ENCODE results near the gene STK11IP.

STK11IP gene

DNA sequence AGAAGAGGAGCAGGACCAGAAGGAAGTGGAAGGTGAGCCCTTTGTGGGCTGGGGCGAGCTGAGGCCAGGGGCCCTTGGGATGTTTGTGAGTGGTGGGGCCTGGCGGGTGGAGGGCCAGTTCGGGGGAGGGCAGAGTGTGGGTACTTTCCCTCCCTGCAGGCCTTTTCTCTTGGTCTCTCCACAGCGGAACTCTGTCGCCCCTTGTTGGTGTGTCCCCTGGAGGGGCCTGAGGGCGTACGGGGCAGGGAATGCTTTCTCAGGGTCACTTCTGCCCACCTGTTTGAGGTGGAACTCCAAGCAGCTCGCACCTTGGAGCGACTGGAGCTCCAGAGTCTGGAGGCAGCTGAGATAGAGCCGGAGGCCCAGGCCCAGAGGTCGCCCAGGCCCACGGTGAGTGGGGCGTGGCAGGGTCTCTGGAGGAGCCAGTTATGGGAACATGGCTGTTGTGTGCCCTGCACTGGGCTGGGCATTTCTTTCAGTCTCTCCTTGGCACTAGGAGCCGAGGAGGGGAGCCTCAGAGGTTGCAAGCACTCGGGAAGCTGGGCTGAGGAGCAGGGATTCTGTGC, 10.8 kb downstream of the STK11IP start:
- Histone ChIP-seq H3K4me1 (ENCODE audit: control insufficient read depth, insufficient read depth, low read length) (no peaks in the 10 kb centered on the region), H3K9ac (ENCODE audit: low read length) (no peak overlapping the region), H3K27ac (ENCODE audit: low read depth, low read length) (no peak overlapping the region), H3K4me3 (ENCODE audit: low read length) (no peak overlapping the region), H3K27me3 (ENCODE audit: control insufficient read depth, insufficient read depth, low read length) (no peaks in the 10 kb centered on the region), H3K36me3 (ENCODE audit: control insufficient read depth, insufficient read depth, low read length) (peaks cover 28% of the 10 kb centered on the region)

- H3K36me3 ChIP-seq (ENCODE audit: control insufficient read depth, insufficient read depth, low read length) = peaks cover 30% of the 10 kb centered on the region
- no peaks in the 10 kb centered on the region for H3K4me1 ChIP-seq (ENCODE audit: control insufficient read depth, insufficient read depth, low read length)
- no peak overlapping the region for H3K27ac ChIP-seq (ENCODE audit: low read depth, low read length)
- no peak overlapping the region for H3K4me3 ChIP-seq (ENCODE audit: low read length)
- no peak overlapping the region for H3K9ac ChIP-seq (ENCODE audit: low read length)
- H3K27me3 ChIP-seq (ENCODE audit: control insufficient read depth, insufficient read depth, low read length) = no peaks in the 10 kb centered on the region
Measured at GRCh38 chr2:219609149-219609750, 11.6 kb downstream of the STK11IP start.

DNA sequence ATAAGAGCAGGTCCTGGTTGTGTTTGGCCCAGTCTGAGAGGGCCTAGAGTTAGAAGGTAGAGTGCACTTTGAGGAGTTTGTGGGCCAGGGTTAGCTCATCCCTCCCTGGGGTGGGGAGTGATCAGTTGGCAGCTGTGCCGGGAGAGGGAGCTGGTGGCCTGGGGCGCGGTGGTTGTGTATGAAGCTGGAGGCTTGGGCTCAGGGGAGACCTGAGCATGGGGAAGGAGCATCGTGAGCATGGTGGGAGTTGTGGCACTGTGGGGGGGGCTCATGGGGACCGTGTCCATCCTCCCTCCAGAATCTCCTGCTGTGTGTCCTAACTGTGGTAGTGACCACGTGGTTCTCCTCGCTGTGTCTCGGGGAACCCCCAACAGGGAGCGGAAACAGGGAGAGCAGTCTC, 13.6 kb downstream of the STK11IP start:
- Histone ChIP-seq H3K27ac (ENCODE audit: low read depth, low read length) (no peak overlapping the region), H3K27me3 (ENCODE audit: control insufficient read depth, insufficient read depth, low read length) (no peaks in the 10 kb centered on the region), H3K36me3 (ENCODE audit: control insufficient read depth, insufficient read depth, low read length) (peaks cover 36% of the 10 kb centered on the region), H3K4me1 (ENCODE audit: control insufficient read depth, insufficient read depth, low read length) (no peaks in the 10 kb centered on the region), H3K4me3 (ENCODE audit: low read length) (no peak overlapping the region), H3K9ac (ENCODE audit: low read length) (no peak overlapping the region)

- Histone ChIP-seq H3K9ac (ENCODE audit: low read length) (no peak overlapping the region), H3K27ac (ENCODE audit: low read depth, low read length) (no peak overlapping the region), H3K36me3 (ENCODE audit: control insufficient read depth, insufficient read depth, low read length) (peaks cover 29% of the 10 kb centered on the region), H3K4me3 (ENCODE audit: low read length) (no peak overlapping the region), H3K27me3 (ENCODE audit: control insufficient read depth, insufficient read depth, low read length) (no peaks in the 10 kb centered on the region), H3K4me1 (ENCODE audit: control insufficient read depth, insufficient read depth, low read length) (no peaks in the 10 kb centered on the region)
Measured at GRCh38 chr2:219611866-219612576, 14.4 kb downstream of the STK11IP start.

GRCh38 chr2:219612577-219613286, 15.1 kb downstream of the STK11IP start:
- peaks cover 27% of the 10 kb centered on the region for H3K36me3 ChIP-seq (ENCODE audit: control insufficient read depth, insufficient read depth, low read length)
- no peak overlapping the region for H3K27ac ChIP-seq (ENCODE audit: low read depth, low read length)
- no peaks in the 10 kb centered on the region for H3K4me1 ChIP-seq (ENCODE audit: control insufficient read depth, insufficient read depth, low read length)
- no peaks in the 10 kb centered on the region for H3K27me3 ChIP-seq (ENCODE audit: control insufficient read depth, insufficient read depth, low read length)
- H3K9ac ChIP-seq (ENCODE audit: low read length) = no peak overlapping the region
- H3K4me3 ChIP-seq (ENCODE audit: low read length) = no peak overlapping the region

DNA sequence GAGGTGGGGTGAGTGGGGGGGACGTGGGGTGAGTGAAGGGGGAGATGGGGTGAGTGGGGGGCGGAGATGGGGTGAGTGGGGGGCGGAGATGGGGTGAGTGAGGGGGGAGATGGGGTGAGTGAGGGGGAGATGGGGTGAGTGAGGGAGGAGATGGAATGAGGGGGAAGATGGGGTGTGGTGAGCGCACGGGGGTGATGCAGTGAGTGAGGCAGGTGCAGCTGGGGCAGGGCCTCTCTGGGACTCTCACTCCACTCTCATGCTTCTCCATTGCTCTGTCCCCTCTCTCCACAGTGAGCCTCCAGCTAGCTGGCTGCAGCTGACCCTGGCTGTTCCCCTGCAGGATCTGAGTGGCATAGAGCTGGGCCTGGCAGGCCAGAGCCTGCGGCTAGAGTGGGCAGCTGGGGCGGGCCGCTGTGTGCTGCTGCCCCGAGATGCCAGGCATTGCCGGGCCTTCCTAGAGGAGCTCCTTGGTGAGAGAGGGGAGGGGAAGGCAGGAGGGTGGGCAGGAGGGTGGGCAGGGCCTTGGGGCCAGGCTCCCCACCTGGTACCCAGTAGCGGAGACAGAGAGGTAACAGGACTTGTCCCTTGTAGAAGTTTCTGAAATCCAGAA, 15.9 kb downstream of the STK11IP start:
- Histone ChIP-seq H3K27ac (ENCODE audit: low read depth, low read length) (no peak overlapping the region), H3K4me1 (ENCODE audit: control insufficient read depth, insufficient read depth, low read length) (no peaks in the 10 kb centered on the region), H3K27me3 (ENCODE audit: control insufficient read depth, insufficient read depth, low read length) (no peaks in the 10 kb centered on the region), H3K36me3 (ENCODE audit: control insufficient read depth, insufficient read depth, low read length) (peaks cover 23% of the 10 kb centered on the region), H3K4me3 (ENCODE audit: low read length) (no peak overlapping the region), H3K9ac (ENCODE audit: low read length) (no peak overlapping the region)

DNA sequence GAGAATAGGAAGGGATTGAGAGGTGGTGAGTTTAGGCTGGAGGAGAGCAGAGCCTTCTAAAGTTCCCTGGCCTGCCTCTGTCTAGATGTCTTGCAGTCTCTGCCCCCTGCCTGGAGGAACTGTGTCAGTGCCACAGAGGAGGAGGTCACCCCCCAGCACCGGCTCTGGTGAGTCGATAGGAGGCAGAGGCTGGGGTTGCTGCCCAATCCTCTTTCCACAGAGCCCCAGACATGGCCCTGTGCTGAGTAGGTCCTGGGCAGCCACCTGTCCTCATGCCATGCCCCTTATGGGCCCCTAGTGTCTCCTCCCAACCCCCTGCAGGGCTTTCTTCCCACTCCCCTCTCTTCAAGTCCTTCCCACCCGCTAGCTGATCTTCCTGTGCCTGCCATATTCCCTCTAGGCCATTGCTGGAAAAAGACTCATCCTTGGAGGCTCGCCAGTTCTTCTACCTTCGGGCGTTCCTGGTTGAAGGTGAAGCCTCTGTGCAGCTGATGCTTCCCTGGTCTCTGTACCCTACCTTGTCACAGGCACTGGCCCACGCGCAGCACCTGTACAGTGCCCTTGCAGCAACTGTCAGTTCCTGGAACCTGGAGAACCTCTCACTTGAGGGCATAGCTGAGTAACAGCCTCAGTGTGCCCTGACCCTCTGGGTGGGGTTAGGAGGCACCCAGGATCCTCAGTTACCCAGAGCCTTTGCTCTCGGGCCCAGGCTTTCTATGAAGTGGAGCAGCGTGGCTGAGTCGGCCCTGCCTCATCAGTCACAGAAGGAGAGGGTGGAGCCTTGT, 16.6 kb downstream of the STK11IP start:
- Histone ChIP-seq H3K4me3 (ENCODE audit: low read length) (no peak overlapping the region), H3K4me1 (ENCODE audit: control insufficient read depth, insufficient read depth, low read length) (no peaks in the 10 kb centered on the region), H3K27ac (ENCODE audit: low read depth, low read length) (no peak overlapping the region), H3K9ac (ENCODE audit: low read length) (no peak overlapping the region), H3K36me3 (ENCODE audit: control insufficient read depth, insufficient read depth, low read length) (peaks cover 20% of the 10 kb centered on the region), H3K27me3 (ENCODE audit: control insufficient read depth, insufficient read depth, low read length) (no peaks in the 10 kb centered on the region)

DNA sequence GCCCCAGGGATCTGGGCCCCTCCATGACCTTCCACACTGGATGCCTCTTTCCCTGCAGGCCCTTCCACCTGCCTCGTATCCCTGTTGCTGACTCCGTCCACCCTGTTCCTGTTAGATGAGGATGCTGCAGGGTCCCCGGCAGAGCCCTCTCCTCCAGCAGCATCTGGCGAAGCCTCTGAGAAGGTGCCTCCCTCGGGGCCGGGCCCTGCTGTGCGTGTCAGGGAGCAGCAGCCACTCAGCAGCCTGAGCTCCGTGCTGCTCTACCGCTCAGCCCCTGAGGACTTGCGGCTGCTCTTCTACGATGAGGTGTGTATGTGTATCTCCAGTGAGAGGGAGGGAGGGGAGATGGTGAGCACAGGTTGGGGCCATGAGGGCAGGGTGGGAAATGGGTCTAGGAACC, 17.4 kb downstream of the STK11IP start:
- H3K4me3 ChIP-seq (ENCODE audit: low read length) = no peak overlapping the region
- peaks cover 18% of the 10 kb centered on the region for H3K36me3 ChIP-seq (ENCODE audit: control insufficient read depth, insufficient read depth, low read length)
- H3K9ac ChIP-seq (ENCODE audit: low read length) = no peak overlapping the region
- H3K4me1 ChIP-seq (ENCODE audit: control insufficient read depth, insufficient read depth, low read length) = no peaks in the 10 kb centered on the region
- no peaks in the 10 kb centered on the region for H3K27me3 ChIP-seq (ENCODE audit: control insufficient read depth, insufficient read depth, low read length)
- no peak overlapping the region for H3K27ac ChIP-seq (ENCODE audit: low read depth, low read length)

- H3K4me1 ChIP-seq (ENCODE audit: control insufficient read depth, insufficient read depth, low read length) = no peaks in the 10 kb centered on the region
- no peaks in the 10 kb centered on the region for H3K27me3 ChIP-seq (ENCODE audit: control insufficient read depth, insufficient read depth, low read length)
- no peak overlapping the region for H3K9ac ChIP-seq (ENCODE audit: low read length)
- no peak overlapping the region for H3K27ac ChIP-seq (ENCODE audit: low read depth, low read length)
- peaks cover 18% of the 10 kb centered on the region for H3K36me3 ChIP-seq (ENCODE audit: control insufficient read depth, insufficient read depth, low read length)
- H3K4me3 ChIP-seq (ENCODE audit: low read length) = no peak overlapping the region
Measured at GRCh38 chr2:219615894-219616293, 18.2 kb downstream of the STK11IP start.

DNA sequence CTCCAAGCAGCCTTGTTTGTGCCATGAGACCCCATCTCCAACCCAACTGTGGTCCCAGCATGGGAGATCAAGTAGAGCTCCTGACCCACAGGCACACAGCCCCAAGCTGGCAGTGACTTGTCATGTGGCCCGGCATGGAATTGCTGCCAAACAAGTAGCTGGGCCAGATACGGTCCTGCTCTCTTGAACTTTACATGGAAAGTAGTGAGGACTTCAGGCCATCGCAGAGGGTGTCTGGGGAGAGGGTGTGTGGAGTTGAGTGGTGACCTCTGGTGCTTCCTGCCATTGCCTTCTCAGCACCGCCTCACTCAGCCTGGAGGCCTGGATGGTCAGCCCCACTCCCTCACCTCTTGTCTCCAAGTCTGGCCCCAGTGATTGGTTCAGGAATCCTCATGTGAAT, 18.9 kb downstream of the STK11IP start:
- no peaks in the 10 kb centered on the region for H3K4me1 ChIP-seq (ENCODE audit: control insufficient read depth, insufficient read depth, low read length)
- no peak overlapping the region for H3K9ac ChIP-seq (ENCODE audit: low read length)
- H3K27ac ChIP-seq (ENCODE audit: low read depth, low read length) = no peak overlapping the region
- no peaks in the 10 kb centered on the region for H3K27me3 ChIP-seq (ENCODE audit: control insufficient read depth, insufficient read depth, low read length)
- H3K36me3 ChIP-seq (ENCODE audit: control insufficient read depth, insufficient read depth, low read length) = peaks cover 18% of the 10 kb centered on the region
- H3K4me3 ChIP-seq (ENCODE audit: low read length) = no peak overlapping the region

GRCh38 chr2:219618733-219619122, 21.1 kb downstream of the STK11IP start:
- no peak overlapping the region for H3K9ac ChIP-seq (ENCODE audit: low read length)
- no peak overlapping the region for H3K4me3 ChIP-seq (ENCODE audit: low read length)
- peaks cover 15% of the 10 kb centered on the region for H3K36me3 ChIP-seq (ENCODE audit: control insufficient read depth, insufficient read depth, low read length)
- no peak overlapping the region for H3K27ac ChIP-seq (ENCODE audit: low read depth, low read length)
- no peaks in the 10 kb centered on the region for H3K4me1 ChIP-seq (ENCODE audit: control insufficient read depth, insufficient read depth, low read length)
- no peaks in the 10 kb centered on the region for H3K27me3 ChIP-seq (ENCODE audit: control insufficient read depth, insufficient read depth, low read length)

DNA sequence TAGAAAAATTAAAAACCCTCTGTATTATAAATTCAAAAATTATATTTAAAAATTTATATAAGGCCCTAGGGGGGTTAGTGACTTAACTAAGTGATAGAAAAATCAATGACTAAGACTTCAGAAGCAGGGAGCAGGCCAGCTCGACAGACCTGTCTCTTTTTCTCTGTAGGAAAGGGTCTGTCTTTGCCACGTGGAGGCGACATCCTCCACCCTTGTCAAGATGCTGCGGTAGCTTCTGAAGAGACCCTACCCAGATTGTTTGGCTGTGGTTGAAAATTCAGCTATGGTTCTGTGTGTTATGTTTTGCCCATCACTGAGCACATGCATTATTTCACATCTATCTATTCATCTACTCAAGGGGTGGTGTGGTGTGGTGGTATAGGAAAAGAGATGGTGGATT, 21.6 kb downstream of the STK11IP start:
- Histone ChIP-seq H3K9ac (ENCODE audit: low read length) (no peak overlapping the region), H3K27ac (ENCODE audit: low read depth, low read length) (no peak overlapping the region), H3K27me3 (ENCODE audit: control insufficient read depth, insufficient read depth, low read length) (no peaks in the 10 kb centered on the region), H3K36me3 (ENCODE audit: control insufficient read depth, insufficient read depth, low read length) (peaks cover 13% of the 10 kb centered on the region), H3K4me1 (ENCODE audit: control insufficient read depth, insufficient read depth, low read length) (no peaks in the 10 kb centered on the region), H3K4me3 (ENCODE audit: low read length) (no peak overlapping the region)

Measured in rectal smooth muscle tissue (tissue), 1 donor.